ENCODE measurements around the gene ZC3H12C. TPM values are rescaled to one million over a fixed set of nuclear protein-coding genes. Genes with fewer than 3 reads are reported as not detected.

The ZC3H12C gene
- total RNA-seq, 1 donor from 2014 or later, result 5.0 TPM

DNA sequence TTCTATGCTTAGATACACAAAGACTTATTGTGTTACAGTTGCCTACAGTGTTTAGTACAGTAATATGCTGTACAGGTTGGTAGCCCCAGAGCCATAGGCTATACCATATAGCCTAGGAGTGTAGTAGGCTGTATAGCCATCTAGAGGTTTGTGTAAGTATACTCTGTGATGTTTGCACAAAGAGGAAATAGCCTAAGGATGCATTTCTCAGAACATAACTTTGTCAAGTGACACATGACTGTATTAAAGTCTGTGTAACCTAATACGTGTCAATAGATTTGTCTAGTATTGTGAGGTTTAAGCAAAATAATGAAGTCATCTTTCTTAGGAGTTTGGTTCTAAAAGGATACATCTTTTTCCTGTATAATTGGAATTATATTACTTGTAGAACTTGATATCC lies 5.5 kb downstream of the ZC3H12C start:
- DNase-seq (ENCODE audit: low read depth), result no peak
- H3K4me3 ChIP-seq (ENCODE audit: low read depth, low read length), result no peak overlapping the region
- TF ChIP-seq, protein P1, sequence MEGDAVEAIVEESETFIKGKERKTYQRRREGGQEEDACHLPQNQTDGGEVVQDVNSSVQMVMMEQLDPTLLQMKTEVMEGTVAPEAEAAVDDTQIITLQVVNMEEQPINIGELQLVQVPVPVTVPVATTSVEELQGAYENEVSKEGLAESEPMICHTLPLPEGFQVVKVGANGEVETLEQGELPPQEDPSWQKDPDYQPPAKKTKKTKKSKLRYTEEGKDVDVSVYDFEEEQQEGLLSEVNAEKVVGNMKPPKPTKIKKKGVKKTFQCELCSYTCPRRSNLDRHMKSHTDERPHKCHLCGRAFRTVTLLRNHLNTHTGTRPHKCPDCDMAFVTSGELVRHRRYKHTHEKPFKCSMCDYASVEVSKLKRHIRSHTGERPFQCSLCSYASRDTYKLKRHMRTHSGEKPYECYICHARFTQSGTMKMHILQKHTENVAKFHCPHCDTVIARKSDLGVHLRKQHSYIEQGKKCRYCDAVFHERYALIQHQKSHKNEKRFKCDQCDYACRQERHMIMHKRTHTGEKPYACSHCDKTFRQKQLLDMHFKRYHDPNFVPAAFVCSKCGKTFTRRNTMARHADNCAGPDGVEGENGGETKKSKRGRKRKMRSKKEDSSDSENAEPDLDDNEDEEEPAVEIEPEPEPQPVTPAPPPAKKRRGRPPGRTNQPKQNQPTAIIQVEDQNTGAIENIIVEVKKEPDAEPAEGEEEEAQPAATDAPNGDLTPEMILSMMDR (conservative IDR thresholded peaks at IDR 0.05; ENCODE audit: low read depth, low read length), result no peak

DNA sequence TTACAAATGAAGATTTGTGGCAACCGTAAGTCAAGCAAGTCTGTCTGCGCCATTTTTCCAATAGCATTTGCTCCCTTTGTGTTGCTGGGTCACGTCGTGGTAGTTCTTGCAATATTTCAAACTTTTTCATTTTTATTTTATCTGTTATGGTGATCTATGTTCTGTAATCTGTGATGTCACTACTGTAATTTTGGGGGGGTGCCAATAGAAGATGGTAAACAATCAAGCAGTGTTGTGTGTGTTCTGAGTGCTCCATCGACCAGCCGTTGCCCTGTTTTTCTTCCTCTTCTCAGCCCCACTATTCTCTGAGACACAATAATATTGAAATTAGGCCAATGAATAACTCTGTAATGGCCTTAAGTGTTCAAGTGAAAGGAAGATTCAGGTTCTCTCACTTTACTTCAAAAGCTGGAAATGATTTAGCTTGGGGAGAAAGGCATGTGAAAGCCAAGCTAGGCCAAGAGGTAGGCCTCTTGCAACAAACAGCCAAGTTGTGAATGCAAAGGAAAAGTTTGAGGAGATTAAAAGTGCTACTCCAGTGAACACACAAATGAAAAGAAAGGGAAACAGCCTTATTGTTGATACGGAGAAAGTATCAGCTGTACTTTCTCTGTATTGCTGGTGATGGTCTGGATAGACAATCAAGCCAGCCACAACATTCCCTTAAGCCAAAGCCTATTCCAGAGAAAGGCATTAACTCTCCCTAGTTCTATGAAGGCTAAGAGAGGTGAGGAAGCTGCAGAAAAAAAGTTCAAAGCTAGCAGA lies 7.5 kb downstream of the ZC3H12C start:
- DNase-seq (ENCODE audit: low read depth), result no peak

DNA sequence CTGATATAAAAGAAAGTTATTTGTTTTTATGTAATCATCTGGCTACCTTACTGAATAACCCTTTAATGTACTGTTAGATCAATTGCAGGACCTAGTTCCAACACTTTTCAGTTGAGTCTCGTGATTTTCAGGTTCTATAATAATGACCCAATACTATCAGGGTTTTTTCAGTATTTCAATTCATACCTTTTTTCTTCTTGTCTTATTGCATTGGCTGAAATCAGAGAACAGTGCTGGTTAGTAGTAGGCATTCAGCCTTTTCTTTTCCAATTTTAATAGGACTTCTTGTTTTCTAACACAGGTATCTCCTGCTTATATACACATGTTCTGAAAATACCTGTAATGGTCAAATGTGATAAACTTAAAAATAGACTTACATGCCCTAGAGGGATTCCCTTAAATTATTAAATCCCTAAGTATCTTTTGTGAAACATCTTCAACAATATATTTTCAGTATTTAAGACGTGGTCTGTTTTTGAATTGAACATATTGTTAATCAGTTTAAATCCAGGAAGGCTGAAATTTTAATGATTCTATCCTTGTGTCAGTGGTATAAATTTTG lies 13.6 kb downstream of the ZC3H12C start:
- TF ChIP-seq, protein P1 (conservative IDR thresholded peaks at IDR 0.05; ENCODE audit: low read depth, low read length), result no peak
- no peak for DNase-seq (ENCODE audit: low read depth)
- H3K4me3 ChIP-seq (ENCODE audit: low read depth, low read length), result no peak overlapping the region

More for the DNA sequence above, 7.5 kb downstream of the ZC3H12C start:
- H3K4me3 ChIP-seq (ENCODE audit: low read depth, low read length), result no peak overlapping the region
- TF ChIP-seq, protein P1 (conservative IDR thresholded peaks at IDR 0.05; ENCODE audit: low read depth, low read length), result no peak

DNA sequence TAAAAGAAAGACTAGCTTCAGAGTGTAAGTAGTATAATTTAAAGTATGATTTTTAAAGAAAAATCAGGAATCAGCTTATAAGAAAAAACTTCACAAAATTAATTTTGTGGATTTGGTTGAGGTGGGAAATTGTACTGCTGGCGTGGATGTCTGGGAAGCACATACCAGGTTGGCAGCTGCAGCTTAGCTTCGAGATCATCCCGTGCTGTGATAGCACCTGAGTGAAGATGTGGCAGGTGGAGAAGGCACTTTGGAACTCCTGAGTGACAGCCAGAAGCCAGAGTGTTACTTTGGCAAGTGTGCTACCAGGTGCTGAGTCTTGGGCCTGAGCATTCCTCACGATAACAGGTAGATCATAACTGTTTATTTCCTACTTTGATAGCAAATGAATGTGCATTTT lies 17.7 kb downstream of the ZC3H12C start:
- no peak for DNase-seq (ENCODE audit: low read depth)
- TF ChIP-seq, protein P1 (conservative IDR thresholded peaks at IDR 0.05; ENCODE audit: low read depth, low read length), result no peak
- no peak overlapping the region for H3K4me3 ChIP-seq (ENCODE audit: low read depth, low read length)

DNA sequence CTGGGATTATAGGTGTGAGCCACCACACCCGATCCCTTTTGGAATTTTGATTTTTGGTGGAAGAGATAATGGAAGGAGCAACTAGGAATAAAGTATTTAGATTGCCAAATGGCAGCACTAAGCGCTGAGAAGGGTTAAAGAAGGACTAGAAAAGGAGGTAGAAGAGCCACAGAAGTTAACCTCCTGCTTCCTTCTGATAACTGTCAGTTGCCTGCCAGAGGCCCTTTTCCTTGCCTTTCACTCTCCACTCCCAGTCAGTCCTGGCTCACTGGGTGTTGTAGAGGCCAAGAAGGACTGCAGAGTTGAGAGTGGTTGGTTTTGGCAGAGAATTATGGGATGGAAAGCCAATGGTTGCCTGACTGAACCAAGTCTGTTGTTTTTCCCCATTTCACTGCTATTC lies 19.3 kb downstream of the ZC3H12C start:
- H3K4me3 ChIP-seq (ENCODE audit: low read depth, low read length), result no peak overlapping the region
- no peak for DNase-seq (ENCODE audit: low read depth)
- TF ChIP-seq, protein P1 (conservative IDR thresholded peaks at IDR 0.05; ENCODE audit: low read depth, low read length), result no peak

DNA sequence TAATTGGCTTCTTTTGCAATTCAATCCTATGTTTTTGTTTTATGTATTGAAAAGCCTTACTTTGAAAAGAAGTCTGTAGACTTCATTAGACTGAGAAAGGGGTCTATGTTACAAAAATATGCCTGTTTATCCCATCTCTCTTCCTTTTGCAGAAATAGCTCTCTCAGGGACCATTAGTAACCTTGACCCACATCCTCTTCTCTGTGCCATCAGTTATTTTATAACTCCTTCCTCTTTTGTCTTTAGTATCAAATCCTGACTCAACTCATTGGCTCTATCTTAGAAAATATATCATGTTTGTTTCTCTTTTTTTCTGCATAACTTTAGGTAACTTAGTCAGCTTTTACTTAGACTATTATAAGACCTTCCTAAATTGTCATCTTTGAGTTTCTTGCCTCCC lies 20.3 kb downstream of the ZC3H12C start:
- no peak for DNase-seq (ENCODE audit: low read depth)
- TF ChIP-seq, protein P1 (conservative IDR thresholded peaks at IDR 0.05; ENCODE audit: low read depth, low read length), result no peak

DNA sequence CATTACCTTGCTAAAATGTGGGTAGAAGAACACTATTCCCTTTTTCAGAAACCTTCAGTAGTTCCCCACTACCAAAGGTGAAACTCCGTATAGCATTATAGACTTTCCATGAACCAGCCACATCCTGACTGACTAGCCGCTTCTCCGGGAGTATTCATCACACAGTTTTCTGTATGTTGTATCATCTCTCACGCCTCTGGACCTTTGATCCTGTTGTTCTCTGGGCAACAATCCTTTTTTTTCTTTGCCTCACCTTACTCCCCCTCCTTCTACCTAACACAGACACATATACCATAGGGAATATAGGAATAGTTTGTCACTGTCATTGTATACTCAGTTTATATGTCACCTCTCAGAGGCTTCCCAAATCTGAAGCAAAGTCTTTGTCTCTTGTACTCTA lies 20.8 kb downstream of the ZC3H12C start:
- H3K4me3 ChIP-seq (ENCODE audit: low read depth, low read length), result no peak overlapping the region
- TF ChIP-seq, protein P1 (conservative IDR thresholded peaks at IDR 0.05; ENCODE audit: low read depth, low read length), result no peak
- no peak for DNase-seq (ENCODE audit: low read depth)

More for the DNA sequence above, 20.3 kb downstream of the ZC3H12C start:
- no peak overlapping the region for H3K4me3 ChIP-seq (ENCODE audit: low read depth, low read length)

Data from epithelial cell of proximal tubule (primary cell).